ENCODE results near the gene TTLL11. TPM values are rescaled to one million over a fixed set of nuclear protein-coding genes. Genes with fewer than 3 reads are reported as not detected.

TTLL11 gene
- total and polyA plus RNA-seq, 2 of the 8 experiments (the other 6 are each of a cell fraction or from before 2014, with no cell fraction given) = 0.56 to 0.80 TPM

DNA sequence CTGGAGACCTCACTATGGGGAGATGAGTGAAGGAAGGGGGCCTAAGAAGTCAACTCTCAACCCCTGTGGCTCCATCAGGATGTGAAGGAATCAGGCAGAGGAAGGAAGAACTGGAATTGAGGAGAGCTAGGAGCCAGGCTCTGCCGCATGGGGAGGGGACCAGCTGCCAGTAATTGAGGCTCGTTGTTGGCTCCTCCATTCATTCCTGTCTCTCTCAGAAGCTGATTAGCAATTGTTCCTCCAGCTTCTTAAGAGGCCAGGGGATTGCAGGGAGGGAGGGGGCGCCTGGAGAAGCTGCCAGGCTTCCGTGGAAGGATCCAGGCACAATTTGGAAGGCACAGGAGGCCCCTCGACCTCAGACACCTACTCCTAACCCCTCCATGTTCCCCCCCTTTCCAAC lies 20.5 kb upstream of the TTLL11 start:
- no peak overlapping the region for H3K23ac ChIP-seq (ENCODE audit: insufficient read length)

More for the DNA sequence above, 20.5 kb upstream of the TTLL11 start:
- H2BK20ac ChIP-seq (ENCODE audit: low read length) = no peak overlapping the region
- H3K27ac ChIP-seq (ENCODE audit: low read depth, low read length) = no peak overlapping the region
- DNase-seq (ENCODE audit: low read depth in 1 of 2, low spot score in 2 of 2) = no peak
- no peak overlapping the region for H3K4ac ChIP-seq (replicated peaks; ENCODE audit: insufficient read length, low read depth, low read length)
- no peak overlapping the region for H3K4me2 ChIP-seq (ENCODE audit: insufficient read depth in 1 of 2, low read depth in 2 of 2, low read length in 2 of 2)
- no peaks in the 10 kb centered on the region for H3K23me2 ChIP-seq (ENCODE audit: low read depth, low read length)
- no peaks in the 10 kb centered on the region; a peak in 2 of 7 replicates for H3K27me3 ChIP-seq (replicated peaks in 1 of 4; ENCODE audit: control insufficient read depth in 3 of 4, extremely low read depth in 1 of 4, insufficient read depth in 3 of 4, low read length in 3 of 4)
- H2BK5ac ChIP-seq (ENCODE audit: low read depth, low read length) = no peak overlapping the region
- no peak overlapping the region for H2BK120ac ChIP-seq (replicated peaks; ENCODE audit: low read depth, low read length)
- no peak overlapping the region for H2BK12ac ChIP-seq (ENCODE audit: low read depth, low read length)
- no peak overlapping the region for H2AFZ ChIP-seq (ENCODE audit: low read length)
- no peaks in the 10 kb centered on the region for H3K79me2 ChIP-seq (ENCODE audit: control insufficient read depth in 1 of 2, insufficient read depth in 2 of 2, low read length in 2 of 2)
- no peaks in the 10 kb centered on the region for H4K20me1 ChIP-seq (replicated peaks in 1 of 2; ENCODE audit: control insufficient read depth in 1 of 2, insufficient read depth in 2 of 2, low read length in 2 of 2)
- H3K9ac ChIP-seq (replicated peaks in 1 of 4; ENCODE audit: extremely low read depth in 1 of 4, low read depth in 3 of 4, low read length in 3 of 4) = no peak overlapping the region
- 71% methylated on average over 4 of the region's 5 CpGs; no CpG with 5 or more reads in 1 of the 2 experiments for WGBS, 2 experiments (ENCODE audit: extremely low coverage in 1 of 2, insufficient coverage in 1 of 2, insufficient read length in 1 of 2, insufficient replicate concordance in 2 of 2, low coverage in 1 of 2, low lambda C conversion rate in 2 of 2, missing lambda C conversion rate in 1 of 2)
- CTCF ChIA-PET (ENCODE audit: partially characterized antibody) = interaction anchor here (0.6 to 12.5 kb wide), 3 partner anchors 9 to 171 kb away, joined by 3 to 192 read pairs (median 94); no protein-coding TSS in a partner anchor
- no peak overlapping the region for H2BK15ac ChIP-seq (ENCODE audit: low read length)
- H4K8ac ChIP-seq (ENCODE audit: extremely low read depth, insufficient read depth, low read length) = no peak overlapping the region
- peaks cover 8 to 18% (median 13%) of the 10 kb centered on the region in 4 experiments for H3K4me1 ChIP-seq (replicated peaks in 1 of 4; ENCODE audit: control insufficient read depth in 3 of 4, insufficient read depth in 4 of 4, low read length in 3 of 4)
- no peaks in the 10 kb centered on the region for H3K36me3 ChIP-seq (ENCODE audit: control insufficient read depth in 2 of 4, insufficient read depth in 4 of 4, low read length in 3 of 4)
- no peak overlapping the region for H3K56ac ChIP-seq (replicated peaks; ENCODE audit: insufficient read length, low read depth, low read length)
- no peak overlapping the region for H4K91ac ChIP-seq (replicated peaks; ENCODE audit: insufficient read length, low read length)
- no peak for TF ChIP-seq YY1 (IDR thresholded peaks at IDR 0.05; ENCODE audit: low read depth, low read length)
- TF ChIP-seq POLR2A (IDR thresholded peaks at IDR 0.05; ENCODE audit: control extremely low read depth in 1 of 2, low read depth in 2 of 2, low read length in 2 of 2) = no peak
- no peak for TF ChIP-seq SUZ12 (IDR thresholded peaks at IDR 0.05; ENCODE audit: low read length)
- TF ChIP-seq, protein P1, sequence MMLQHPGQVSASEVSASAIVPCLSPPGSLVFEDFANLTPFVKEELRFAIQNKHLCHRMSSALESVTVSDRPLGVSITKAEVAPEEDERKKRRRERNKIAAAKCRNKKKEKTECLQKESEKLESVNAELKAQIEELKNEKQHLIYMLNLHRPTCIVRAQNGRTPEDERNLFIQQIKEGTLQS (IDR thresholded peaks at IDR 0.05; ENCODE audit: insufficient read depth, low read depth, low read length) = no peak
- no peak for TF ChIP-seq CBX8 (IDR thresholded peaks at IDR 0.05; ENCODE audit: borderline replicate concordance, low read depth, low read length)
- no peak for TF ChIP-seq RNF2 (IDR thresholded peaks at IDR 0.05; ENCODE audit: borderline replicate concordance, low read depth, low read length, missing control alignments, poor library complexity, severe bottlenecking)
- no peak for TF ChIP-seq SIX5 (IDR thresholded peaks at IDR 0.05; ENCODE audit: low read depth, low read length)
- no peak for TF ChIP-seq SP2 (IDR thresholded peaks at IDR 0.05; ENCODE audit: low read length)
- no peak for TF ChIP-seq SIRT6 (IDR thresholded peaks at IDR 0.05; ENCODE audit: low read length)
- TF ChIP-seq KDM1A (IDR thresholded peaks at IDR 0.05; ENCODE audit: borderline replicate concordance, low read length) = no peak
- no peak overlapping the region for H3K18ac ChIP-seq (ENCODE audit: extremely low read depth, low read length)
- H2AK5ac ChIP-seq (ENCODE audit: low read depth, low read length) = no peak overlapping the region
- no peaks in the 10 kb centered on the region for H3K9me3 ChIP-seq (ENCODE audit: insufficient read depth in 2 of 2, low read depth in 1 of 2, low read length in 1 of 2)
- no peak overlapping the region for H3K14ac ChIP-seq (ENCODE audit: insufficient read length)
- POLR2A ChIA-PET (ENCODE audit: partially characterized antibody) = no interaction called here
- H3K79me1 ChIP-seq (ENCODE audit: low read depth, low read length) = no peaks in the 10 kb centered on the region
- no peak overlapping the region for H4K5ac ChIP-seq (ENCODE audit: insufficient read length, low read depth, low read length)
- H3K4me3 ChIP-seq (ENCODE audit: extremely low read depth in 1 of 4, insufficient read depth in 2 of 4, low read depth in 3 of 4, low read length in 4 of 4) = no peak overlapping the region
- no peak for FAIRE-seq

All from H1 (cell line).